GM19035 (cell line): ENCODE results near the gene TANGO2.

ENCODE experiments used
- ATAC-seq: cut with Tn5 transposase; IDR thresholded peaks from one replicate; pipeline ENCODE4 v1.9.1; 2021; ENCODE audit not compliant: unreplicated experiment

TANGO2 gene

GRCh38 chr22:20039683-20040325 is 18.9 kb downstream of the TANGO2 start:
- no peak for ATAC-seq

GRCh38 chr22:20040327-20041200 is 19.7 kb downstream of the TANGO2 start:
- ATAC-seq = no peak

GRCh38 chr22:20043057-20043996 is 22.4 kb downstream of the TANGO2 start:
- no peak for ATAC-seq

GRCh38 chr22:20043997-20044342 is 23.1 kb downstream of the TANGO2 start:
- ATAC-seq = no peak

- ATAC-seq = no peak
These were observed 23.7 kb downstream of the TANGO2 start for GRCh38 chr22:20044495-20045151.

- ATAC-seq = no peak
These were observed 25.8 kb downstream of the TANGO2 start for GRCh38 chr22:20046730-20047129.

- no peak for ATAC-seq
These were observed 31.0 kb downstream of the TANGO2 start for GRCh38 chr22:20051927-20052308.

GRCh38 chr22:20052309-20053259 is 31.7 kb downstream of the TANGO2 start:
- ATAC-seq = no peak

GRCh38 chr22:20053407-20054033 is 32.6 kb downstream of the TANGO2 start:
- no peak for ATAC-seq

GRCh38 chr22:20054034-20054427 is 33.1 kb downstream of the TANGO2 start:
- ATAC-seq = no peak

GRCh38 chr22:20054485-20054884 is 33.6 kb downstream of the TANGO2 start:
- no peak for ATAC-seq

- no peak for ATAC-seq
These were observed 34.2 kb downstream of the TANGO2 start for GRCh38 chr22:20055144-20055543.

- ATAC-seq = no peak
These were observed 34.7 kb downstream of the TANGO2 start for GRCh38 chr22:20055654-20056053.

- no peak for ATAC-seq
These were observed 35.3 kb downstream of the TANGO2 start for GRCh38 chr22:20056161-20056560.

GRCh38 chr22:20056696-20057386 is 35.9 kb downstream of the TANGO2 start:
- ATAC-seq = no peak

GRCh38 chr22:20057596-20058268 is 36.8 kb downstream of the TANGO2 start:
- no peak for ATAC-seq

- ATAC-seq = no peak
These were observed 38.3 kb downstream of the TANGO2 start for GRCh38 chr22:20058989-20059770.
